PC-3 (cell line): ENCODE data around the gene PPFIA1. TPM values are rescaled to one million over a fixed set of nuclear protein-coding genes. Genes with fewer than 3 reads are reported as not detected.

Source experiments
- ATAC-seq: fragments of 200-7000 bp; cut with Tn5 transposase; 2 replicates; pipeline ENCODE4 v1.9.1; 2020; ENCODE audit warnings: mild to moderate bottlenecking, moderate library complexity
- BruUV-seq: library from RNA; stranded (reverse); fragments of 400-500 nt; replicated peaks from 2 replicates; lab custom pipeline; 2021; lab: Mats Ljungman, UMichigan
- CTCF ChIA-PET: fragments of 300-600 bp; sonication (Branson Sonifier 250); formaldehyde crosslinking; loops from one replicate; lab custom pipeline; 2022; ENCODE audit warnings: antibody characterized with exemption; lab: Charles Lee
- POLR2A ChIA-PET: fragments of 300-600 bp; sonication (Branson Sonifier 250); formaldehyde crosslinking; loops from one replicate; lab custom pipeline; 2022; ENCODE audit warnings: antibody characterized with exemption; ENCODE audit not compliant: unreplicated experiment; lab: Charles Lee
- DNase-seq: peaks from one replicate; pipeline ENCODE4 v3.0.0-alpha.2; 2015
- H2AFZ ChIP-seq: fragments of 300-600 bp; sonication (generic); 2 replicates; pipeline ENCODE4 v1.6.0; 2016; ENCODE audit warnings: antibody characterized with exemption, low read length
- H3F3A ChIP-seq: fragments of 300-600 bp; sonication (generic); one replicate; pipeline ENCODE4 v1.6.0; 2017; ENCODE audit warnings: antibody characterized with exemption, low read length, control low read depth, mild to moderate bottlenecking; ENCODE audit not compliant: unreplicated experiment
- H3K27ac ChIP-seq: fragments of 300-600 bp; sonication (generic); 2 replicates; pipeline ENCODE4 v1.5.1; 2016; ENCODE audit warnings: mild to moderate bottlenecking, low read length
- H3K27me3 ChIP-seq: fragments of 300-600 bp; sonication (generic); 2 replicates; pipeline ENCODE4 v1.6.1; 2016; ENCODE audit warnings: low read length, mixed read lengths
- H3K36me3 ChIP-seq: fragments of 300-600 bp; sonication (generic); 2 replicates; pipeline ENCODE4 v1.6.1; 2016; ENCODE audit warnings: low read depth, mixed run types, low read length, mixed read lengths
- H3K4me1 ChIP-seq: fragments of 300-600 bp; sonication (generic); 2 replicates; pipeline ENCODE4 v1.5.1; 2016; ENCODE audit warnings: low read length; ENCODE audit not compliant: insufficient read depth
- H3K4me2 ChIP-seq: fragments of 300-600 bp; sonication (generic); 2 replicates; pipeline ENCODE4 v1.6.0; 2016; ENCODE audit warnings: low read length
- H3K4me3 ChIP-seq: fragments of 300-600 bp; sonication (generic); 2 replicates; pipeline ENCODE4 v1.5.1; 2016; ENCODE audit warnings: mild to moderate bottlenecking, low read length, mixed read lengths
- H3K79me2 ChIP-seq: fragments of 300-600 bp; sonication (generic); 2 replicates; pipeline ENCODE4 v1.6.1; 2017; ENCODE audit warnings: low read length, mixed read lengths
- H3K9ac ChIP-seq: fragments of 300-600 bp; sonication (generic); 2 replicates; pipeline ENCODE4 v1.6.0; 2016; ENCODE audit warnings: mild to moderate bottlenecking, low read length
- H3K9me2 ChIP-seq: fragments of 300-600 bp; sonication (generic); replicated peaks from 2 replicates; pipeline ENCODE4 v1.6.1; 2016; ENCODE audit warnings: mixed run types, low read length, mixed read lengths
- H3K9me3 ChIP-seq: fragments of 300-600 bp; sonication (generic); 2 replicates; pipeline ENCODE4 v1.6.1; 2016; ENCODE audit warnings: low read length, mixed read lengths
- H4K20me1 ChIP-seq: fragments of 300-600 bp; sonication (generic); 2 replicates; pipeline ENCODE4 v1.6.1; 2016; ENCODE audit warnings: low read length, mixed read lengths
- CTCF ChIP-seq: fragments of 300-600 bp; sonication (generic); conservative IDR thresholded peaks from 2 replicates; pipeline ENCODE4 v1.5.1; 2017; ENCODE audit warnings: antibody characterized with exemption, low read depth, mild to moderate bottlenecking, low read length
- EZH2 ChIP-seq: fragments of 300-600 bp; sonication (generic); IDR thresholded peaks from one replicate; pipeline ENCODE4 v1.6.1; 2017; ENCODE audit warnings: antibody characterized with exemption, mild to moderate bottlenecking, low read length; ENCODE audit not compliant: unreplicated experiment
- EZH2phosphoT487 ChIP-seq: fragments of 300-600 bp; sonication (generic); IDR thresholded peaks from 2 replicates; pipeline ENCODE4 v1.6.1; 2018; ENCODE audit warnings: mild to moderate bottlenecking, antibody characterized with exemption, low read length, borderline replicate concordance
- intact Hi-C: fragments of 100-400 bp; cut with micrococcal nuclease; formaldehyde crosslinking; loops from 2 replicates; pipeline ENCODE4 v1.9.0; 2023
- total RNA-seq: library from RNA; depleted of rRNA; stranded (reverse); fragments of >200 nt; gene quantifications from 2 replicates; pipeline ENCODE4 v1.2.3, GENCODE V29; 2014

Gene PPFIA1
- total RNA-seq, 1 experiment from 2014 or later = 57.5 TPM

- intact Hi-C loops = no loop called here
- no TSS peak for BruUV-seq
- Histone ChIP-seq H3F3A (no peaks in the 10 kb centered on the region), H3K4me3 (no peak overlapping the region), H3K9me2 (no peaks in the 10 kb centered on the region), H3K4me2 (no peak overlapping the region), H3K27me3 (no peaks in the 10 kb centered on the region), H3K9me3 (no peaks in the 10 kb centered on the region), H4K20me1 (no peaks in the 10 kb centered on the region), H3K9ac (no peak overlapping the region), H3K79me2 (no peaks in the 10 kb centered on the region), H3K27ac (no peak overlapping the region), H3K36me3 (peaks cover 63% of the 10 kb centered on the region), H2AFZ (no peak overlapping the region), H3K4me1 (no peaks in the 10 kb centered on the region)
- ChIA-PET POLR2A (no interaction called here), CTCF (no interaction called here)
- ATAC-seq = no peak
- no peak for DNase-seq
- TF ChIP-seq CTCF = no peak
- no peak for TF ChIP-seq EZH2phosphoT487
- TF ChIP-seq EZH2 = no peak
Measured at GRCh38 chr11:70348191-70348590, 77.7 kb downstream of the PPFIA1 start.

GRCh38 chr11:70348608-70349007, 78.1 kb downstream of the PPFIA1 start:
- Histone ChIP-seq H3K79me2 (no peaks in the 10 kb centered on the region), H3K27me3 (no peaks in the 10 kb centered on the region), H3K4me2 (no peak overlapping the region), H3K4me3 (no peak overlapping the region), H3K4me1 (no peaks in the 10 kb centered on the region), H3K9ac (no peak overlapping the region), H3K27ac (no peak overlapping the region), H3F3A (no peaks in the 10 kb centered on the region), H4K20me1 (no peaks in the 10 kb centered on the region), H3K9me2 (no peaks in the 10 kb centered on the region), H3K9me3 (no peaks in the 10 kb centered on the region), H3K36me3 (peaks cover 59% of the 10 kb centered on the region), H2AFZ (no peak overlapping the region)
- intact Hi-C loops = no loop called here
- no peak for ATAC-seq
- ChIA-PET CTCF (no interaction called here), POLR2A (no interaction called here)
- no TSS peak for BruUV-seq
- no peak for TF ChIP-seq EZH2phosphoT487
- no peak for TF ChIP-seq EZH2
- TF ChIP-seq CTCF = no peak
- no peak for DNase-seq

GRCh38 chr11:70351646-70352045, 81.2 kb downstream of the PPFIA1 start:
- no peak for DNase-seq
- CTCF ChIA-PET = no interaction called here
- no peaks in the 10 kb centered on the region for H4K20me1 ChIP-seq
- TF ChIP-seq CTCF (no peak), EZH2phosphoT487 (no peak), EZH2 (no peak)
- H3F3A ChIP-seq = no peaks in the 10 kb centered on the region
- POLR2A ChIA-PET = no interaction called here
- no peaks in the 10 kb centered on the region for H3K9me2 ChIP-seq
- no peaks in the 10 kb centered on the region for H3K27me3 ChIP-seq
- H3K4me3 ChIP-seq = no peak overlapping the region
- H3K79me2 ChIP-seq = no peaks in the 10 kb centered on the region
- no TSS peak for BruUV-seq
- ATAC-seq = no peak
- H3K9ac ChIP-seq = no peak overlapping the region
- H3K36me3 ChIP-seq = peaks cover 63% of the 10 kb centered on the region
- no peaks in the 10 kb centered on the region for H3K4me1 ChIP-seq
- H3K4me2 ChIP-seq = no peak overlapping the region
- intact Hi-C loops = no loop called here
- H3K27ac ChIP-seq = no peak overlapping the region
- no peaks in the 10 kb centered on the region for H3K9me3 ChIP-seq
- H2AFZ ChIP-seq = no peak overlapping the region
